Common myeloid progenitor, CD34-positive (primary cell): ENCODE data around the gene TJP2.

ENCODE experiments used
- CTCF ChIA-PET: fragments of 350-600 bp; sonication (Branson Sonifier 250); formaldehyde crosslinking; loops from one replicate; lab custom pipeline; 2021; ENCODE audit warnings: antibody characterized with exemption; lab: Charles Lee
- POLR2A ChIA-PET: fragments of 350-600 bp; sonication (Branson Sonifier 250); formaldehyde crosslinking; loops from one replicate; lab custom pipeline; 2021; ENCODE audit warnings: antibody characterized with exemption; lab: Charles Lee
- DNase-seq, 3 donors: peaks; one replicate each; pipeline versions ENCODE4 v3.0.0 to v3.0.0-alpha.2; 2013
- H3K27ac ChIP-seq, 2 experiments: 1 replicate in 1 of 2; 2 replicates in 1 of 2; pipeline ENCODE4 v1.7.0; 2013; ENCODE audit warnings: inconsistent platforms in 2 of 2, low read length in 2 of 2, mild to moderate bottlenecking in 2 of 2, low read depth in 1 of 2, moderate library complexity in 1 of 2; ENCODE audit not compliant: severe bottlenecking in 2 of 2, insufficient read depth in 1 of 2, poor library complexity in 1 of 2
- H3K27me3 ChIP-seq, 5 experiments: replicated peaks in 2 of 5; 1 replicate in 3 of 5; 2 replicates in 2 of 5; pipeline versions ENCODE4 v1.6.1 to v1.7.0; 2013; ENCODE audit warnings: low read length in 4 of 5, mild to moderate bottlenecking in 2 of 5, moderate library complexity in 2 of 5, inconsistent platforms in 1 of 5; ENCODE audit not compliant: insufficient read depth in 5 of 5, control insufficient read depth in 4 of 5
- H3K36me3 ChIP-seq, 4 experiments: 1 replicate in 2 of 4; 2 replicates in 2 of 4; pipeline versions ENCODE4 v1.6.1 to v1.7.0; 2013; ENCODE audit warnings: low read length in 3 of 4, control low read depth in 1 of 4, mild to moderate bottlenecking in 1 of 4; ENCODE audit not compliant: control insufficient read depth in 4 of 4, insufficient read depth in 4 of 4
- H3K4me1 ChIP-seq, 4 experiments: 1 replicate in 3 of 4; 2 replicates in 1 of 4; pipeline versions ENCODE4 v1.6.1 to v1.7.1; 2013; ENCODE audit warnings: low read length in 3 of 4, mild to moderate bottlenecking in 3 of 4, control low read depth in 1 of 4, inconsistent platforms in 1 of 4, moderate library complexity in 1 of 4; ENCODE audit not compliant: control insufficient read depth in 4 of 4, insufficient read depth in 4 of 4; ENCODE audit errors: control extremely low read depth in 1 of 4
- H3K4me3 ChIP-seq, 7 experiments: 1 replicate in 4 of 7; 2 replicates in 3 of 7; pipeline versions ENCODE4 v1.5.1 to v1.7.0; 2013; ENCODE audit warnings: mild to moderate bottlenecking in 7 of 7, low read length in 6 of 7, moderate library complexity in 6 of 7, inconsistent platforms in 2 of 7, low read depth in 2 of 7, control low read depth in 1 of 7; ENCODE audit not compliant: insufficient read depth in 4 of 7, control insufficient read depth in 1 of 7; ENCODE audit errors: extremely low read depth in 1 of 7
- H3K9me3 ChIP-seq, 5 experiments: 1 replicate in 4 of 5; 2 replicates in 1 of 5; pipeline versions ENCODE4 v1.6.1 to v1.7.1; 2013; ENCODE audit warnings: low read length in 4 of 5, mild to moderate bottlenecking in 2 of 5, inconsistent platforms in 1 of 5, low read depth in 1 of 5, moderate library complexity in 1 of 5; ENCODE audit not compliant: control insufficient read depth in 4 of 5, insufficient read depth in 2 of 5; ENCODE audit errors: control extremely low read depth in 1 of 5
- WGBS: methylation state at CpG from one replicate; pipeline ENCODE4 v1.1.5; 2013; ENCODE audit not compliant: insufficient coverage; 5-methylcytosine and 5-hydroxymethylcytosine counted together

The TJP2 gene

DNA sequence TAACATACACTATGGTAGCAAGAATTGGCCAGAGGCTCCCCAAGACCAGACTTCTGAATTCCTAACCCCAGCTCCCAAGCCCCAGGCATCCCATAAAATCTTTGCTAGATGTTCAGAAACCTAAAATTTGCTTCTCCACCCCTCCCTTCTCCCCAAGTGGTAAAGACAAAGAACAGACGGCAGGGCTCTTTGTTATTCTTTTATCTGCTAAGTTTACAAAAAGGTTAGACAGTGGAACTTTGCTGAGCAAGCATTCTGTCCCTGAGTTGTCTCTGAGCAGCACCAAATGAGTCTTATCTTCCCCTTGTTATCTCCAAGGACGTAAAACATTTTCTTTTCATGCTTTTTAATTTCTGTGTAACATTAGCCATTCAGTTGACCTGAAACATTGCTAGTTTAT, 30.2 kb downstream of the TJP2 start:
- no peak for DNase-seq
- Histone ChIP-seq H3K27me3 (no peaks in the 10 kb centered on the region), H3K36me3 (no peaks in the 10 kb centered on the region), H3K9me3 (no peaks in the 10 kb centered on the region), H3K27ac (no peak overlapping the region), H3K4me3 (no peak overlapping the region), H3K4me1 (peaks cover 0 to 11% (median 10%) of the 10 kb centered on the region in 4 experiments)
- WGBS, result 80% methylated on average over 1 of the region's 2 CpGs
- POLR2A ChIA-PET, result no interaction called here
- CTCF ChIA-PET, result interaction anchor here (1.7 kb wide), 1 partner anchor 13 kb away, joined by 3 read pairs; no protein-coding TSS in a partner anchor

DNA sequence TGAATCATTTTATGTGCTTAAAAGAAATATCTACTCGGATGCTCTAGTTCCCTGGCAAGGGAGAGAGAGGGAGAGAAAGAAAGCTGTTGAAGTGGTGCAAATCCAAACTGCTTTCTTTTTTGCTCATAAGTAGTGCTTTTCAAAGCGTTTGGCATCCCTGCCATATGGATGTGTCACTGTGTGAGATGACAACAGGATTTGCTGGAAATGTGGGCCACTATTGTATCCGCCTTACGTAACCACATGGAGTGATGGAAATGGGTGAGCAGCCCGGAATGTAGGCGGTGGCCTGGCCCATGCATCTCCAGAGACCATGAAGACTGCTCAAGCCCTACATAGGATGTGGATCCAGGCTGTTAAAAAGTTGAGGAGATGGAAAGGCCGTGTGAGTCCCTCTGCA, 30.8 kb downstream of the TJP2 start:
- POLR2A ChIA-PET, result no interaction called here
- Histone ChIP-seq H3K4me3 (no peak overlapping the region), H3K36me3 (no peaks in the 10 kb centered on the region), H3K27me3 (no peaks in the 10 kb centered on the region), H3K9me3 (no peaks in the 10 kb centered on the region), H3K27ac (no peak overlapping the region), H3K4me1 (peaks cover 0 to 6% (median 5%) of the 10 kb centered on the region in 4 experiments)
- CTCF ChIA-PET, result interaction anchor here (1.4 to 1.7 kb wide), 2 partner anchors 12 to 13 kb away, joined by 3 read pairs; no protein-coding TSS in a partner anchor
- 87% methylated on average over 6 of the region's 7 CpGs for WGBS
- DNase-seq, result no peak

DNA sequence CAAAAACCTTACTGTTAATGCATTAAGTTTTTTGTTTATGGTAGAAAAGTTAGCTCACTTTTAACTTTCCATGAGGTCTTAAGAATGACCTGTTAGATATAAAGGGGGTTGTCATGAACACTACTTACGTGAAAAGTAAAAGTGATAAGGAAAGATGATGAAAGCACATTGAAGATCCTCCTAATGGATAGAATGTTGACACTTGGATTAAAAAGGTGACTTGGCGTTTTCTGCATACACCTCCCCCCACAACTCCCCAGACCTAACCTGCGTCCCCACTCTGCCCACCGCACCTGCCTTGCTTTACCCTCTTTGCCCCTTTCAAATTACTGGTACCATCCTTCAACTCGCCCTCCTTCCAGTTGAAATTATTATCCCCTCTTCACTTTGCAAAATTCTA, 32.0 kb downstream of the TJP2 start:
- H3K36me3 ChIP-seq, result no peaks in the 10 kb centered on the region
- no peaks in the 10 kb centered on the region for H3K27me3 ChIP-seq
- H3K9me3 ChIP-seq, result no peaks in the 10 kb centered on the region
- ChIA-PET POLR2A (no interaction called here), CTCF (interaction anchor here (1.4 kb wide), 1 partner anchor 12 kb away, joined by 3 read pairs; no protein-coding TSS in a partner anchor)
- no peak overlapping the region for H3K4me3 ChIP-seq
- 100% methylated on average over 3 of the region's 5 CpGs for whole genome bisulfite sequencing
- DNase-seq, result no peak
- H3K4me1 ChIP-seq, result no peaks in the 10 kb centered on the region
- no peak overlapping the region for H3K27ac ChIP-seq

DNA sequence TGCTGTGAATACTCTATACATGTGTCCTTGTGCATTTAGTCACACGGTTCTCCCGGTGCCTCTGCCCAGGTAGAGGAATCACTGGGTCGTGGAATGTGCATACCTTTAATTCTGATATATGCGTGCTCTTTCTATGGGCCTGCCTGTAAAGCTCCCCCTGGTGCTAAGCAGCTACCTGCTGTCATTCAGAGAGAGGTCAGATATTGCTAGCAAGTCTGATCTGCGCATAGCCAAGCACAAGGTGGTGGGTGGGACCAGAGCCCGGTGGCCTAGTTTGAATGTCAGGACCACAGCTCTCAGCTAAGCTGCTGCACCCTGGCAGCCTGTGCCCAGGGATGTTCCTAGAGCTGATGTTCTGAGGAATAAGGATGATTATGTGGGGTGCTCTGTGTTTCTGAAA, 33.4 kb downstream of the TJP2 start:
- ChIA-PET POLR2A (interaction anchor here (0.6 kb wide), 1 partner anchor 104 kb away, joined by 3 read pairs; no protein-coding TSS in a partner anchor), CTCF (interaction anchor here (0.9 to 2.6 kb wide), 5 partner anchors 12 to 161 kb away, joined by 3 to 8 read pairs (median 5); no protein-coding TSS in a partner anchor)
- 89% methylated on average over 6 of the region's 6 CpGs for WGBS
- H3K4me1 ChIP-seq, result peaks cover 0 to 2% (median 0%) of the 10 kb centered on the region in 4 experiments
- H3K9me3 ChIP-seq, result no peaks in the 10 kb centered on the region
- H3K4me3 ChIP-seq, result no peak overlapping the region
- no peak overlapping the region for H3K27ac ChIP-seq
- H3K27me3 ChIP-seq, result no peaks in the 10 kb centered on the region
- DNase-seq, result no peak
- H3K36me3 ChIP-seq, result no peaks in the 10 kb centered on the region

DNA sequence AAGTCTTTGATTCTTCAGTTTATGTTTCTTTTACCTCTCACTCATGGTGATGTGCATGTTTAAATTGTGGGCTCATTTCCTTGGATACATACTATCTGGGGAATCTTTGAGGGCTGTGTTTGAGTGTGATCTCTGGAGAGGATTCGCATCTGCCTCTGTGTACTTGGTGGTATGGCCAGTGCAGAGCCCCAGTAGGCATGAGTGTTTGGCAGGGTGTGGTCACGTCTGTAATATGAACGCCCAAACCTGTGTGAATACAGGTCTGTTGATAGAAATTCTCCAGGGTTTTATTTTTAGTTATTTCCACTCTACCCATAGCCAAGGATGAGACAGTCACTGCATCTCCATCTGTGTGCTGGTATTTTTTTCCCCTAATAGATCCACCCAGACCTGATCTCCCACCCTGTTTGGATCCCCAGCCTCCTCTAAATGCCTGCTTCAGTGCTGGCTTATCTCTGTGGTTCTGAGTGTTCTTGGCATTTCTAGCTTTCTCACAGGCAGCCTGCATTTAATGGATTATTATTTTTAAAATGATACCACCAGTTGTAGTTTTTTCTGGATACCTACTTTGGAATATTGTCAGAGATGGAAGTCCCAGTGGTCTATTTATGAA, 37.5 kb downstream of the TJP2 start:
- Histone ChIP-seq H3K36me3 (no peaks in the 10 kb centered on the region), H3K9me3 (no peaks in the 10 kb centered on the region), H3K4me3 (no peak overlapping the region), H3K27me3 (no peaks in the 10 kb centered on the region), H3K4me1 (peaks cover 0 to 22% (median 8%) of the 10 kb centered on the region in 4 experiments), H3K27ac (no peak overlapping the region)
- no CpG with 5 or more reads among the region's 3 CpGs for WGBS
- CTCF ChIA-PET, result interaction anchor here (2.9 kb wide), 1 partner anchor 16 kb away, joined by 8 read pairs; no protein-coding TSS in a partner anchor
- no peak for DNase-seq
- POLR2A ChIA-PET, result interaction anchor here (1.1 kb wide), 1 partner anchor 12 kb away, joined by 3 read pairs; no protein-coding TSS in a partner anchor

DNA sequence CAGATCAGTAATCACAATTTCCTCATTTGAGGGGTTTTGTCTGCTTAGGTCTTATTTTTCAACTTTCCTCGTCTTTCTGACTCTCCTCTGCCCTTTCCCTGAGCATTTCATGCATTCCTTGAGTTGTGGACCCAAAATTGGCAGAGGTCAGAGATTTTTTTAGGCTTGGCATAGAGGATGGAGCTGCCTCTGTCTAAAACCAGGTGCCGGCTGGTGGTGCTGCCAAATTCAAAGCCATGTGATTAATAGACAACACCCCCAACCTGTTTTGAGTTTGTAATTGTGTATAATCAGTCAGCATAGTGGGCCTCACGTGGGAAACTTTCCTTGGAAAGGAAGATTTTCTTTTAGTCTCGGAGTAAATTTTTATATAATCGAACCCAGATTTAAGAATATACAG, 39.6 kb downstream of the TJP2 start:
- Histone ChIP-seq H3K4me3 (no peak overlapping the region), H3K9me3 (no peaks in the 10 kb centered on the region), H3K36me3 (peaks cover 0 to 11% (median 6%) of the 10 kb centered on the region in 4 experiments), H3K27ac (no peak overlapping the region), H3K4me1 (peaks cover 0 to 23% (median 8%) of the 10 kb centered on the region in 4 experiments), H3K27me3 (no peaks in the 10 kb centered on the region)
- no CpG with 5 or more reads among the region's 5 CpGs for whole genome bisulfite sequencing
- DNase-seq, result no peak
- ChIA-PET POLR2A (no interaction called here), CTCF (interaction anchor here (1.0 to 2.9 kb wide), 3 partner anchors 8 to 18 kb away, joined by 3 to 8 read pairs (median 3); no protein-coding TSS in a partner anchor)

DNA sequence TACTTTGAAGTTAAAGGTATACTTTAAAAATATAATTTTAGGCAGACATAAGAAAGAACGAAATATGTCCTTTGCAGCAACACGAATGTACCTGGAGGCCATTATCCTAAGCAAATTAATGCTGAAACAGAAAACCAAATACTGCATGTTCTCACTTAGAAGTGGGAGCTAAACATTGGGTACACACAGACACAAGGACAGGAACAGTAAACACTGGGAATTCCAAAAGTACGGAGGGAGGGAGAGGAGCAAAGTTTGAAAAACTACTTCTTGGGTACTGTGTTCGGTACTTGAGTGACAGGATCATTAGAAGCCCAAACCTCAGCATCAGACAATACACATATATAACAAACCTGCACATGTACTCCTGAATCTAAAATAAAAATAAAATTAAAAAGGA, 40.9 kb downstream of the TJP2 start:
- no peaks in the 10 kb centered on the region for H3K27me3 ChIP-seq
- 89% methylated on average over 1 of the region's 4 CpGs for WGBS
- no peaks in the 10 kb centered on the region for H3K9me3 ChIP-seq
- H3K4me3 ChIP-seq, result no peak overlapping the region
- DNase-seq, result no peak
- H3K27ac ChIP-seq, result peak overlapping the region in 1 of 2 experiments; percentile 67
- ChIA-PET POLR2A (no interaction called here), CTCF (interaction anchor here (0.8 to 0.9 kb wide), 2 partner anchors 22 to 66 kb away, joined by 3 read pairs; no protein-coding TSS in a partner anchor)
- H3K36me3 ChIP-seq, result peaks cover 0 to 17% (median 7%) of the 10 kb centered on the region in 4 experiments
- H3K4me1 ChIP-seq, result peaks cover 0 to 23% (median 8%) of the 10 kb centered on the region in 4 experiments
